OCI-LY3 (cell line): ENCODE measurements around the gene MLC1.

Experiments
- CTCF ChIP-seq: fragments of 200-600, 300-600 bp; sonication (generic); IDR thresholded peaks from 2 replicates; pipeline ENCODE4 v1.5.1; 2014; ENCODE audit warnings: antibody characterized with exemption, low read length, low read depth
- EZH2phosphoT487 ChIP-seq: fragments of 200-600 bp; shearing (Covaris generic); IDR thresholded peaks from 2 replicates; pipeline ENCODE4 v1.6.1; 2018; ENCODE audit warnings: antibody characterized with exemption, mixed run types, low read depth

GRCh38 chr22:50056214-50056972 lies 28.8 kb downstream of the MLC1 start:
- TF ChIP-seq CTCF = no peak
- no peak for TF ChIP-seq EZH2phosphoT487
